Measurements from ENCODE around the gene C1GALT1C1L. TPM values are rescaled to one million over a fixed set of nuclear protein-coding genes. Genes with fewer than 3 reads are reported as not detected.

C1GALT1C1L gene
- total RNA-seq, 1 donor from 2014 or later, result 1.1 TPM

DNA sequence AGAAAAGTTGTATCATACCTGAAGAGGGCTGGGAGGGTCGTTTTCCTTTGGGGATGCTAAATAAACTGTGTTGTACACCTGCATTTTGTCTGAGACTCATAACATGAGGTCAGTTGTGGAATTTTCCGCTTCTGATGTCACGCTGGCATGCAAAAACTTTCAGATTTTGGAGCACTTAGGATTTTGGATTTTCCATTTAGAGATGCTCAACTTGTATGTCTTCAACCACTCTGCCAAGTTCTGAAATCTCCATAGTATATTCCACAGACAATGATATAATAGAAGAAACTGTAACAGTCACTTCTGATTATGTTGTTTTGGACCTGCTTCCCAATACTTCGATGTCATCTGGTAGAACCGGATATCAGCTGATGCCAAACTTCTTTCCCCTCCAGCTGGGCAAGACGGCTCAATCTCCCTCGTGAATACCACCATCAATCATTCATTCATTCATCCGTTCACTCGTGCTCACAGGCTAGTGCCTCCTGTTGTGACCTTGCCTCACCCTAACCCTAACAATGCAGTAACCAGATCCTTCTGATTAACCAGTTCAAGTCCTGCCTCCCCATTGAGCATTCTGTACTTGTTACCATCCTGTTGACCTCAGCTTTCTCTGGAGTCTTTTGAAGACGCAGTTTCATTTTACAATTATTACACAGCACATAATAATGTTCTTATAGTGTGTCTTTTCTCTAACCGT lies 44.5 kb downstream of the C1GALT1C1L start:
- no peak for DNase-seq (ENCODE audit: low read depth)
- no peak overlapping the region for H3K4me3 ChIP-seq (ENCODE audit: low read depth, low read length)
- TF ChIP-seq CTCF (conservative IDR thresholded peaks at IDR 0.05; ENCODE audit: low read depth, low read length), result no peak

Other genes starting within 250 kb of the C1GALT1C1L start
- 11.0 and 18.6 TPM in 2 replicates for gene THADA, start 80.4 kb downstream of the C1GALT1C1L start, total RNA-seq
- 2.7 and 4.2 TPM in 2 replicates for gene PLEKHH2, start 39.2 kb downstream of the C1GALT1C1L start, total RNA-seq
- gene DYNC2LI1, start 97.6 kb upstream of the C1GALT1C1L start, total RNA-seq, result 15.1 and 37.0 TPM in 2 replicates
- gene ABCG5, start 162.4 kb upstream of the C1GALT1C1L start, total RNA-seq, result not detected in 2 replicates
- not detected in 2 replicates for gene ABCG8, start 162.5 kb upstream of the C1GALT1C1L start, total RNA-seq